Motor neuron (in vitro differentiated cells): ENCODE measurements around the gene EEF1AKMT4. TPM values are rescaled to one million over a fixed set of nuclear protein-coding genes. Genes with fewer than 3 reads are reported as not detected.
A peak's percentile ranks its signal among the peaks of the same experiment; 100 is the strongest.

Source experiments
- ATAC-seq, 8 experiments: fragments of 200-7000 bp; cut with Tn5 transposase; replicated peaks in 6 of 8; 2 replicates each; pipeline ENCODE4 v1.8.0; 2021; ENCODE audit warnings: mild to moderate bottlenecking in 8 of 8, moderate library complexity in 8 of 8
- H3K27ac ChIP-seq, 2 donors: fragments of 250-450 bp; sonication (Bioruptor Pico); 2 replicates each; pipeline ENCODE4 v1.9.0; 2021; ENCODE audit warnings: antibody characterized with exemption in 2 of 2, mild to moderate bottlenecking in 2 of 2, moderate library complexity in 1 of 2
- H3K4me1 ChIP-seq, 2 donors: fragments of 250-450 bp; sonication (Bioruptor Pico); replicated peaks in 1 of 2; 2 replicates each; pipeline ENCODE4 v1.6.1; 2021; ENCODE audit warnings: antibody characterized with exemption in 2 of 2, mild to moderate bottlenecking in 2 of 2, moderate library complexity in 1 of 2
- H3K4me3 ChIP-seq, 5 donors: fragments of 250-450 bp; sonication (Bioruptor Pico); 2 replicates each; pipeline ENCODE4 v1.9.0; 2021; ENCODE audit warnings: antibody characterized with exemption in 5 of 5, mild to moderate bottlenecking in 5 of 5, moderate library complexity in 4 of 5
- WGBS, 10 experiments: fragments of 450-650 bp; shearing (Covaris generic); methylation state at CpG; one replicate each; pipeline ENCODE4 v1.0.0; 2022; 5-methylcytosine and 5-hydroxymethylcytosine counted together
- in situ Hi-C, 9 experiments: fragments of 400-800 bp; cut with MboI; loops; one replicate each; pipeline ENCODE4 v1.15.0; 2021; ENCODE audit warnings: low sequenced_read_pairs in 9 of 9, low pct_unique_long_range_greater_than_20kb in 2 of 9; ENCODE audit not compliant: unreplicated experiment in 9 of 9
- total RNA-seq, 8 experiments: library from RNA; unstranded; fragments of 300-600 nt; gene quantifications; 2 replicates each; pipeline versions ENCODE4 v1.2.3 to v1.2.4, GENCODE V29; 2022

The EEF1AKMT4 gene
- total RNA-seq, 8 experiments from 2014 or later, result 4.6 to 15.0 (median 8.0) TPM

GRCh38 chr3:184275961-184276910 lies 26.8 kb downstream of the EEF1AKMT4 start, which contains the start of gene ECE2:
Gene ECE2 (plus strand): TSS chr3:184276022. CDS start chr3:184276154, 132 bp downstream.
- Histone ChIP-seq H3K4me3 (peak within 1 kb of the TSS; percentile 16 to 24 (median 18)), H3K4me1 (peaks cover 0 to 5% of the 10 kb centered on the region in 2 donors), H3K27ac (no peak within 1 kb of the TSS)
- in situ Hi-C loops, result loop anchor here in 1 of 9 experiments (25.0 kb wide), 2 partner anchors 264 to 364 kb away; partner anchors contain the start of gene ABCC5
- WGBS, 10 experiments, result 36 to 60% methylated on average over 4 to 5 of the region's 65 CpGs; no CpG with 5 or more reads in 8 of the 10 experiments
- ATAC-seq, result peak; percentile 29 to 73 (median 52)

GRCh38 chr3:184277366-184277765 lies 27.9 kb downstream of the EEF1AKMT4 start:
- Histone ChIP-seq H3K4me1 (peaks cover 0 to 5% of the 10 kb centered on the region in 2 donors), H3K4me3 (no peak overlapping the region), H3K27ac (no peak overlapping the region)
- in situ Hi-C loops, result loop anchor here in 1 of 9 experiments (25.0 kb wide), 2 partner anchors 265 to 365 kb away; partner anchors contain the start of gene ABCC5
- ATAC-seq, result no peak
- 20% methylated on average over 1 of the region's 6 CpGs; no CpG with 5 or more reads in 9 of the 10 experiments for WGBS, 10 experiments

GRCh38 chr3:184282941-184283340 lies 33.5 kb downstream of the EEF1AKMT4 start:
- peaks cover 3% of the 10 kb centered on the region in 2 donors for H3K4me1 ChIP-seq
- H3K4me3 ChIP-seq, result no peak overlapping the region
- WGBS, 10 experiments, result 20 to 100% (median 58%) methylated on average over 1 to 4 of the region's 4 CpGs; no CpG with 5 or more reads in 4 of the 10 experiments
- H3K27ac ChIP-seq, result no peak overlapping the region
- no peak for ATAC-seq
- in situ Hi-C loops, result loop anchor here in 1 of 9 experiments (25.0 kb wide), 2 partner anchors 271 to 371 kb away; partner anchors contain the start of gene ABCC5

DNA sequence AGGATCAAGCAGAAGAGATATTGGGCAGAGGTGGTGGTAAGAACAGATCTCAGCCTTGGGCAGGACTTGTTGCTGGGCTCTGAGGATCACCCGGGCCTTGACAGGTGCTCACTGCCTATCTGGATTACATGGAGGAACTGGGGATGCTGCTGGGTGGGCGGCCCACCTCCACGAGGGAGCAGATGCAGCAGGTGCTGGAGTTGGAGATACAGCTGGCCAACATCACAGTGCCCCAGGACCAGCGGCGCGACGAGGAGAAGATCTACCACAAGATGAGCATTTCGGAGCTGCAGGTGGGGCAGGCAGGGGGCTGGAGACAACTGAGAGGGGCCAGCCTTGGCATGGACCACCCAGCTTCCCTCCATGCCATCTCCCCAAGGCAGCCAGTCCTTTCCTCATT lies 34.2 kb downstream of the EEF1AKMT4 start:
- no peak for ATAC-seq
- WGBS, 10 experiments, result 45 to 95% (median 84%) methylated on average over 1 to 3 of the region's 8 CpGs; no CpG with 5 or more reads in 6 of the 10 experiments
- Histone ChIP-seq H3K4me3 (no peak overlapping the region), H3K4me1 (peaks cover 3% of the 10 kb centered on the region in 2 donors), H3K27ac (no peak overlapping the region)
- in situ Hi-C loops, result loop anchor here in 1 of 9 experiments (25.0 kb wide), 2 partner anchors 271 to 371 kb away; partner anchors contain the start of gene ABCC5

- WGBS, 10 experiments, result 0% methylated on average over 1 to 3 of the region's 4 CpGs; no CpG with 5 or more reads in 4 of the 10 experiments
- in situ Hi-C loops, result loop anchor here in 1 of 9 experiments (25.0 kb wide), 2 partner anchors 272 to 372 kb away; partner anchors contain the start of gene ABCC5
- Histone ChIP-seq H3K27ac (no peak overlapping the region), H3K4me3 (no peak overlapping the region), H3K4me1 (peaks cover 3% of the 10 kb centered on the region in 2 donors)
- ATAC-seq, result peak; percentile 86 to 100 (median 100)
These were observed 35.2 kb downstream of the EEF1AKMT4 start for GRCh38 chr3:184284696-184285095.

DNA sequence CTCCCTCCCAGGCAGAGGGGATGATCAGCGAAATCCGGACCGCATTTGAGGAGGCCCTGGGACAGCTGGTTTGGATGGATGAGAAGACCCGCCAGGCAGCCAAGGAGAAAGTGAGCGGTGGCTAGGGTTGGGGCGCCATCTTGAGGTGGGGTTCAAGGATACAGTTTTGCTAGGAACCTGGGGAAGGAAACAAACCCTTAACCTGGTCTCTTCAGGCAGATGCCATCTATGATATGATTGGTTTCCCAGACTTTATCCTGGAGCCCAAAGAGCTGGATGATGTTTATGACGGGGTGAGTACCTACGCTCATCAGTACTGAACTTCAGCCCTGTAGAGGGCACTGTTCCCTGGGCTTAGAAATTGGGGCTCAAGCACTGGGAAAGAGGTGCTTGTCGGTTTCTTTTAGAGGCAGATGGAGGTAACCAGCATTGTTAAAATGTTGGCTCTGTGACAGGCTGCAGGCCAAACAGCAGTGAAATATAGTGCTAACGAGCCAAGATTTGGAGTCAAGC lies 40.0 kb downstream of the EEF1AKMT4 start:
- ATAC-seq, result peak in 3 of 8 experiments; percentile 66 to 87 (median 71)
- 0 to 60% (median 10%) methylated on average over 1 to 6 of the region's 10 CpGs; no CpG with 5 or more reads in 2 of the 10 experiments for WGBS, 10 experiments

GRCh38 chr3:184290331-184290730 lies 40.9 kb downstream of the EEF1AKMT4 start:
- ATAC-seq, result no peak
- no peak overlapping the region for H3K4me3 ChIP-seq
- H3K4me1 ChIP-seq, result no peaks in the 10 kb centered on the region
- 80 to 100% (median 85%) methylated on average over 1 to 6 of the region's 10 CpGs; no CpG with 5 or more reads in 6 of the 10 experiments for WGBS, 10 experiments
- in situ Hi-C loops, result loop anchor here in 1 of 9 experiments (25.0 kb wide), 2 partner anchors 278 to 378 kb away; partner anchors contain the start of gene ABCC5
- H3K27ac ChIP-seq, result no peak overlapping the region

More for the DNA sequence above, 40.0 kb downstream of the EEF1AKMT4 start:
- Histone ChIP-seq H3K27ac (no peak overlapping the region), H3K4me3 (no peak overlapping the region), H3K4me1 (peaks cover 2% of the 10 kb centered on the region in 2 donors)
- in situ Hi-C loops, result loop anchor here in 1 of 9 experiments (25.0 kb wide), 2 partner anchors 277 to 377 kb away; partner anchors contain the start of gene ABCC5

DNA sequence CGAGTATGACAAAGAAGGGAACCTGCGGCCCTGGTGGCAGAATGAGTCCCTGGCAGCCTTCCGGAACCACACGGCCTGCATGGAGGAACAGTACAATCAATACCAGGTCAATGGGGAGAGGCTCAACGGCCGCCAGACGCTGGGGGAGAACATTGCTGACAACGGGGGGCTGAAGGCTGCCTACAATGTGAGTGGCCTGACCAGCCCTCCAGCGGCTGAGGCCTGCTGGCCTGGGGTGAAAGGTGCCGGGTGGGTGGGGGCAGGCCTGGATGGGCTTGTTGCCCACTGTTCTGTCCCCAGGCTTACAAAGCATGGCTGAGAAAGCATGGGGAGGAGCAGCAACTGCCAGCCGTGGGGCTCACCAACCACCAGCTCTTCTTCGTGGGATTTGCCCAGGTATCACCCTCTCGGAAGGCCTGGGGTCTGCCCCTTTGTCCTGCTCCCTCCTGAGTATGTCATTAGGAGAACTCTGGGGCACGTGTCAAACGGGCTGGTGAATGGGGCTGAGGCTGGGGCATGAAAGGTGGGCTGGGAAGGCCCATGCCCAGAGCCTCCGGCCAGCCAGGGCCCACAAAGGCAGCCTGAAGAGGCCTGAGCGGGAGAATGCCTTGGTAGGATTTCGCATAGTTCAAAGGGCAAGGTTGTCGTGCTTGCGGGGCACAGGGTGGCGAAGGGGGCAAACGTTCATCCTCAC lies 41.7 kb downstream of the EEF1AKMT4 start:
- WGBS, 10 experiments, result 67 to 100% (median 80%) methylated on average over 1 to 2 of the region's 22 CpGs; no CpG with 5 or more reads in 7 of the 10 experiments
- no peak for ATAC-seq

GRCh38 chr3:184291738-184292445 lies 42.4 kb downstream of the EEF1AKMT4 start:
- WGBS, 10 experiments, result 40 to 100% (median 83%) methylated on average over 1 to 2 of the region's 21 CpGs; no CpG with 5 or more reads in 5 of the 10 experiments
- in situ Hi-C loops, result loop anchor here in 1 of 9 experiments (25.0 kb wide), 2 partner anchors 280 to 380 kb away; partner anchors contain the start of gene ABCC5
- Histone ChIP-seq H3K27ac (no peak overlapping the region), H3K4me3 (no peak overlapping the region), H3K4me1 (no peaks in the 10 kb centered on the region)
- ATAC-seq, result no peak

More for the DNA sequence above, 41.7 kb downstream of the EEF1AKMT4 start:
- in situ Hi-C loops, result loop anchor here in 1 of 9 experiments (25.0 kb wide), 2 partner anchors 279 to 379 kb away; partner anchors contain the start of gene ABCC5
- H3K4me3 ChIP-seq, result no peak overlapping the region
- H3K27ac ChIP-seq, result no peak overlapping the region
- H3K4me1 ChIP-seq, result no peaks in the 10 kb centered on the region

GRCh38 chr3:184295771-184296170 lies 46.3 kb downstream of the EEF1AKMT4 start:
- no peak for ATAC-seq
- peaks cover 5 to 10% of the 10 kb centered on the region in 2 donors for H3K4me1 ChIP-seq
- no peak overlapping the region for H3K27ac ChIP-seq
- 0 to 53% (median 23%) methylated on average over 1 to 3 of the region's 3 CpGs; no CpG with 5 or more reads in 2 of the 10 experiments for WGBS, 10 experiments
- in situ Hi-C loops, result loop anchor here in 1 of 9 experiments (25.0 kb wide), 2 partner anchors 283 to 383 kb away; partner anchors contain the start of gene ABCC5
- H3K4me3 ChIP-seq, result no peak overlapping the region

DNA sequence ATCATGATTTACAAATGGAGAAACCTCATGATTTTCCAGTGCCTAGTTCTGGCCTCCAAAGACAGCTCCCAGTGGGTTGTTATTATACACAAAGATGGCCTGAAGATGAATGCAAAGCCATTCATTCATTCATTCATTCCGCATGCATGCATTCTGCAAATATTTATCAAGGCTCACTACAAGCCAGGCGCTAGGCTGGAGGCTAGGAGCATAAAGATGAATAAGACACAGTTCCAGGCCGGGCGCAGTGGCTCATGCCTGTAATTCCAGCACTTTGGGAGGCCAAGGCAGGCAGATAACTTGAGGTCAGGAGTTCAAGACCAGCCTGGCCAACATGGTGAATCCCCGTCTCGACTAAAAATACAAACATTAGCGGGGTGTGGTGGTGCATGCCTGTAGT lies 47.1 kb downstream of the EEF1AKMT4 start:
- Histone ChIP-seq H3K4me1 (peaks cover 5 to 11% of the 10 kb centered on the region in 2 donors), H3K27ac (no peak overlapping the region), H3K4me3 (no peak overlapping the region)
- no peak for ATAC-seq
- WGBS, 10 experiments, result 65 to 100% (median 85%) methylated on average over 1 to 6 of the region's 7 CpGs; no CpG with 5 or more reads in 1 of the 10 experiments
- in situ Hi-C loops, result loop anchor here in 1 of 9 experiments (25.0 kb wide), 2 partner anchors 284 to 384 kb away; partner anchors contain the start of gene ABCC5
